HUDEP-2 (cell line): ENCODE results near the gene AP2B1.

Source experiments
- DNase-seq, 76 experiments: peaks; one replicate each; lab custom pipeline; 2025; ENCODE audit not compliant: unreplicated experiment in 76 of 76; lab: John Stamatoyannopoulos, UW

Gene AP2B1

DNA sequence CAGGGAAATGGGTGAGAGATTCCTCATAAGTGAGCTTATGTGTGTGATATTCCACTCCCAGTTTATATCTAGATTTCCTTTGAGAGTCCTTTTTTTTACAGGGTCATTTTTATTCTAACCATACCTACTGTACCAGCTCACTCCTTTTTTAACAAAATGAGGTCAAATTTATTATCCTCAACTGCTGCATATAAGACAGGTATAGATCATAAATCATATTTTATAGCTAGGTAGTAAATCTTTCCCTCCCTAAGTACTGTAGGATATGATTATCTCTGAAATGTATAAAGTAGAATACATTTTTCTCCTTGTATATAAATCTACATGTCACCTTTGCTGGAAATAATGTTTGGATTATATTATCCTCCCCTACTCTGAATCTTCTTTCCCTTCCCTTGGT is 31.5 kb downstream of the AP2B1 start:
- no peak for DNase-seq

GRCh38 chr17:35621768-35622167 is 34.6 kb downstream of the AP2B1 start:
- DNase-seq = no peak

DNA sequence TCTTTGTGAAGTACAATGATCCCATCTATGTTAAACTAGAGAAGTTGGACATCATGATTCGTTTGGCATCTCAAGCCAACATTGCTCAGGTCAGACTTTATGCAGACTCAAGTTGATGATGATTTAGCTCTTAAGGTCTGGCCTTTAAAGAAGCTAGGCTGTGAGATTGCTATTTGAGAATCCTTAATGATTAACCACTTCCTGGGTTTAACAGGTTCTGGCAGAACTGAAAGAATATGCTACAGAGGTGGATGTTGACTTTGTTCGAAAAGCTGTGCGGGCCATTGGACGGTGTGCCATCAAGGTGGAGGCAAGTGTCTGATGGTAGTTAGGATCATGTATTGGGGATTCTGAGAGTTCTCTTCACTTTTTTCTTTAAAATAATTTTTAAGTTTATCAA is 40.3 kb downstream of the AP2B1 start:
- no peak for DNase-seq

DNA sequence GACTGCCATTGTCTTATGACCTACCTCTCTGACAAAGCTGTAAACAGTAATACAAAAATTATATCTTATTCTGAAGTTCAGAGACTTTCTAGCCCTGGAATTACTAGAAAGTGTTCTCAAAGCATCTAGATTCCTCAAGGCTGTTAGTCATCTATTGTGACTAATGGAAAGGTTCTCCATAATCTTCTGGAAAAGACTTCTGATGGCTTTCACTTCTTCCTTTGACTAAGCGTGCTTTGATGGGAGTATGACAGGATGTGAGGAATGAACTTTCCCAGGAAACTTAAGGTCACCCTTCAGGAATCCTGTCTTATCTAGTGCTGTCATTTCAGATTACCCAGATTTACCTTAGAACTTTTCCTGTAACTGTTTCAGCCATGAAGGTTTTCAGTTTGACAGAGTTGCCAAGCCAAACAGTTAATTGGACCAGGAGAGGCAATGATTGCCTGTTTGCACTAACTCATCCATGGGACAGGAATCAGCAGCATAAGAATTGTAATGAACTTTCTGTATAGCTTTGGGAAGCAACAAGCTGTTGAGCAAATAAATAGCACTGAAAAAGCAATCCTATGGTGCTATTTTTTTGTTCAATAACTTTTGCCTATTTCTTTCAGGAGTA is 43.5 kb downstream of the AP2B1 start:
- DNase-seq = no peak

DNA sequence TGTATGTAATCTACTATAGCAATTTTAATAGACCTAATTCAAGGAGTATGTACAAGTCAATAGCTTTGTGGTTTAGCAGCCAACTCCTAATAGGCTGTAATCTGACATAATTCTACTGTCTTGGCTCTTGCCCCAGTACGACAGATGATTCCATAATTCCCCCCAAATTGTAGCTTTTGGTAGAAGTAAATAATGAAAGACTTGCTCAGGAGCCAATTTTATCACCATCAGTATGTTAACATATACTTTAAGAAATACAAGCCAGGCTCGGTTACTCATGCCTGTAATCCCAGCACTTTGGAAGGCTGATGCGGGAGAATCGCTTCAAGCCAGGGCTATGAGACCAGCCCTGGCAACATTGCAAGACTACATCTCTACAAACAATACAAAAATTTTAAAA is 53.9 kb downstream of the AP2B1 start:
- no peak for DNase-seq

GRCh38 chr17:35645923-35646322 is 58.8 kb downstream of the AP2B1 start:
- DNase-seq = no peak

GRCh38 chr17:35651467-35651866 is 64.3 kb downstream of the AP2B1 start:
- no peak for DNase-seq

GRCh38 chr17:35653619-35654361 is 66.7 kb downstream of the AP2B1 start:
- DNase-seq = no peak

- no peak for DNase-seq
Measured at GRCh38 chr17:35655303-35655702, 68.2 kb downstream of the AP2B1 start.

GRCh38 chr17:35660902-35661301 is 73.8 kb downstream of the AP2B1 start:
- DNase-seq = no peak

GRCh38 chr17:35664685-35665084 is 77.6 kb downstream of the AP2B1 start:
- no peak for DNase-seq

- DNase-seq = no peak
Measured at GRCh38 chr17:35665662-35666061, 78.5 kb downstream of the AP2B1 start.

DNA sequence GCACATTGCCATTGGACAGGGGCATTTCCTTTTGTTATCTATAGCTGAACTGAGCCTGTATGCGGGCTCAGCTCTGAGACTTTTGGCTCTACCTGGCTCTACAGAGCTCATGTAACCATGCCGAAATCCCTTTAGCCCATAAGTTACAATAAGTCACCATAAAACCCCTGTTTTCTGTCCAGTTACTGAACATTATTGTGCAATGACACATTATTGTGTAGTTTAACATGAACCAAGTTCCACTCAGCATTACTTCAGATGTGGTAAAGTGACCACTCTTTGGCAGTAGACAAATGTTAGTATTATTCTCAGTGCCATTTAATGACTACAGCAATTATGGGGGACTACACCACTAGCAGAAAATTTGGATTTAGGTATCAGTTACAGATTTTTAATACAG is 78.9 kb downstream of the AP2B1 start:
- DNase-seq = no peak

GRCh38 chr17:35666967-35667532 is 79.9 kb downstream of the AP2B1 start:
- peak in 1 of 76 experiments; percentile 17 for DNase-seq

GRCh38 chr17:35668802-35669201 is 81.7 kb downstream of the AP2B1 start:
- no peak for DNase-seq

GRCh38 chr17:35674552-35674951 is 87.4 kb downstream of the AP2B1 start:
- no peak for DNase-seq

DNA sequence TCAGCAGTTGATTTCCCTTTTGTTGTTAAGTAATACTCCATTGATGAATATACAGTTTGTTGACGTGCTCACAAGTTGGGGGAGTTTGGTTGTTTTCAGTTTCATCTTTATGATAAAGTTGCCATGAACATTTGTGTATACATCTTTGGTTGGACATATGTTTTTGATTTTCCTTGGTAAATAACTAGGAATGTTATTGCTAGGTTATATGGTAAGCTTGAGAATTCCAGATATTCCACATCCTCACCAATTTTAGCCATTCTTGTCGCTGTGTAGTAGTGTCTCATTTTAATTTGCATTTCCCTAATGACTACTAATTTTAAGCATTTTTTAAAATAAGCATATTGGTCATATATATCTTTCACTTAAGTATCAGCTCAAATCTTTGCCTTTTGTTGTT is 89.3 kb downstream of the AP2B1 start:
- DNase-seq = no peak

DNA sequence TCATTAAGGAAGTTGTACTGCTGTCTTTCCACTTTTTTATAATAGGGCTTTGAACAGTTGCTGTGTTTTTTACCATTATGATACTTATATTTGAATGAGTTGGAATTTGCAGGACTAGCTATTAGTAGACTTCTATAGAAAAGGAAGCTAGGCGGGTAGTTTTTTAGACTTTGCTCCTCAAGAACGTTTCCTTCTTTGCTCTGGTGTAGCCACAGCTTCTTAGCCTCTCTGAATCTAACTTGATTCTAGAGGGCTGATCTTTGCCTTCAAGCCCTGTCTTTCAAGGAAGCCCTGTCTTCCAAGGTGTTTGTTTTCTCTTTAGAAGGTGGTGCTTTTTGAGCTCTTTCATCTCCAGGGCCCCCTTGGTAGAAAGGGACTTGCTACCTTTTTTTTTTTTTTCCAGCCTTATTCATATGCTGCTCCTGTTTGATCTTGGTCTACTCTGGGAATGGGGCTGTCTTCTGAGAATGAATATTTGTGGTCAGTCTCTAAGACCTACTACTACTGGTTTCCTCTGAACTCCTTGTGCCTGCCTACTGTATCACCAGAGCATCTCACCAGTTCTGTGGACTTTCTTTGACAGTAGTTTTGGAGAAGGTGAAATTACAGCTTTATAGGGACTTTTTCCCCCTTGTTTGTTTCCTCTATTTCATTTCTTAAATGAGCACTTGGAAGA is 92.0 kb downstream of the AP2B1 start:
- no peak for DNase-seq

DNA sequence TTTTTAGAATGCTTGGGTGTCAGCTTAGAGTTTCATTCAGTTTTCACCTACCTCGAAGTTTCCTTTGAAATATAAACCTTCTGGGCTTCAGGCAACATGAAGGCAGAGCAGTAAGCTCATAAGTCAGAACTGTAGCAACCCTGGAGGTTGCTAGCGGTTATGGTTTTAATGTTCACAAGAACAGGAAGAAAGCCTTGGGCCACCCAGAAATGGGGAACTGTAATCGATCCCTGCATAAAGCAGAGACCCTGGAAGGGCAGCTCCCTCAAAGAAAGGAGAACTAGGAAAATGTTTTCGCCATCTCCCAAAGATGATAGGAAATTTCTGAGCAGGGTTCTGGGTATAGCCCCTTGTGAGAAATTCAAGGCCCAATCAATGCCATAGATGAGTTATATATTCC is 96.5 kb downstream of the AP2B1 start:
- no peak for DNase-seq

DNA sequence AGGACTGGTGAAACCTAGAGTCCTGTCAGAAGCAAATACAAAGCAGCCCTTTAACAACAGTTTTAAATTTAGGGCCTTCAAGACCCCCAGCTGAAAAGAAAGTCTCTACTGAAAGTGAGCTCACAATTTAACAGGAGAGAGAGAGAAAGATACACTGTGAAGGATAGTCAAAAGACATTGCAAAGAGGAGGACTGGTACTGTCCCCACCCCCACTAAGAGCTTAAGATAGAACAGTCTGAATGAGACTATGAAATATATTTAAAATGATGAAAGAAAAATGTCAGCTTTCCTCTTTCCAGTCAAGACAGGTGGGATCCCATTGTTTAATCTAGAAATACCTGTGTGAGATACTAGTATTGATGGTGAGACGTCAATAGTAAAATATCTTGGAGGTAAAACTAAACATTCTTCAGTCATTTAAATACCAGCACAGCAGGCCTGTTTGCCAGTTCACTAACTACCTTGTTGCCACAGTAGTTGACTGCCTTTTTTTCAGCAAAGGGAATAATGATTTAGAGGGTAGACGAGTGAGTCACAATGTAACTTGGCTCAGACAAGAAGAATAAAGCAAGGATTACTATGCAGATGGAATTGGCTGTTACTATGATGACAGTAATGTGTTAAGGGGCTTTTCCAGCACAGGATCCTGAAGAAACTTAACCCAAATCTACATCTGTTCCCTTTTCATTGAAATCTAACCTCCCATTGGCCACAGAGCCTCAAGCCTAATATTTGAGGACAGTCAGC is 97.1 kb downstream of the AP2B1 start:
- DNase-seq = no peak
